Mesodermal cell (in vitro differentiated cells): Measurements from ENCODE around the gene SPOP.

ENCODE experiments used
- H3K27ac ChIP-seq: 2 replicates; pipeline ENCODE4 v1.7.0; 2013; ENCODE audit warnings: mild to moderate bottlenecking, low read depth, low read length, moderate library complexity; ENCODE audit not compliant: severe bottlenecking
- H3K36me3 ChIP-seq: 2 replicates; pipeline ENCODE4 v1.7.1; 2013; ENCODE audit warnings: mild to moderate bottlenecking, low read length, moderate library complexity; ENCODE audit not compliant: control insufficient read depth, insufficient read depth
- H3K4me1 ChIP-seq: one replicate; pipeline ENCODE4 v1.7.1; 2013; ENCODE audit warnings: mild to moderate bottlenecking, low read length; ENCODE audit not compliant: insufficient read depth, control insufficient read depth, poor library complexity, severe bottlenecking
- H3K4me3 ChIP-seq: 2 replicates; pipeline ENCODE4 v1.7.0; 2013; ENCODE audit warnings: low read length, control low read depth, mild to moderate bottlenecking; ENCODE audit not compliant: insufficient read depth, poor library complexity, severe bottlenecking; ENCODE audit errors: extremely low read depth
- H3K9me3 ChIP-seq: 2 replicates; pipeline ENCODE4 v1.7.1; 2013; ENCODE audit warnings: mild to moderate bottlenecking, low read length, moderate library complexity; ENCODE audit not compliant: control insufficient read depth
- WGBS, 2 experiments: methylation state at CpG; one replicate each; pipeline ENCODE4 v1.1.5; 2013; ENCODE audit warnings: missing lambda C conversion rate in 2 of 2; ENCODE audit not compliant: insufficient coverage in 2 of 2; 5-methylcytosine and 5-hydroxymethylcytosine counted together

Gene SPOP

GRCh38 chr17:49613182-49613800 lies 64.6 kb downstream of the SPOP start:
- no CpG with 5 or more reads among the region's 1 CpG for WGBS, 2 experiments
- no peak overlapping the region for H3K4me3 ChIP-seq

GRCh38 chr17:49612726-49613125 lies 65.2 kb downstream of the SPOP start:
- WGBS, 2 experiments: 80% methylated on average over 1 of the region's 1 CpG; no CpG with 5 or more reads in 1 of the 2 experiments
- Histone ChIP-seq H3K4me1 (no peaks in the 10 kb centered on the region), H3K36me3 (peaks cover 54% of the 10 kb centered on the region)

More at GRCh38 chr17:49613182-49613800, 64.6 kb downstream of the SPOP start:
- Histone ChIP-seq H3K9me3 (no peaks in the 10 kb centered on the region), H3K27ac (no peak overlapping the region), H3K36me3 (peaks cover 59% of the 10 kb centered on the region), H3K4me1 (no peaks in the 10 kb centered on the region)

GRCh38 chr17:49610883-49611584 lies 66.9 kb downstream of the SPOP start:
- H3K4me3 ChIP-seq: no peak overlapping the region
- no peaks in the 10 kb centered on the region for H3K4me1 ChIP-seq
- H3K36me3 ChIP-seq: peaks cover 61% of the 10 kb centered on the region
- WGBS, 2 experiments: 95% methylated on average over 4 of the region's 5 CpGs
- H3K9me3 ChIP-seq: no peaks in the 10 kb centered on the region
- H3K27ac ChIP-seq: no peak overlapping the region

More at GRCh38 chr17:49612726-49613125, 65.2 kb downstream of the SPOP start:
- Histone ChIP-seq H3K9me3 (no peaks in the 10 kb centered on the region), H3K4me3 (no peak overlapping the region), H3K27ac (no peak overlapping the region)

GRCh38 chr17:49604314-49604869 lies 73.5 kb downstream of the SPOP start:
- Histone ChIP-seq H3K4me1 (no peaks in the 10 kb centered on the region), H3K27ac (no peak overlapping the region), H3K9me3 (no peaks in the 10 kb centered on the region), H3K4me3 (no peak overlapping the region), H3K36me3 (peaks cover 67% of the 10 kb centered on the region)
- 92 to 93% methylated on average over 3 to 5 of the region's 7 CpGs for WGBS, 2 experiments

- H3K36me3 ChIP-seq: peaks cover 66% of the 10 kb centered on the region
- H3K4me1 ChIP-seq: no peaks in the 10 kb centered on the region
- no peak overlapping the region for H3K27ac ChIP-seq
- no peaks in the 10 kb centered on the region for H3K9me3 ChIP-seq
- H3K4me3 ChIP-seq: no peak overlapping the region
- WGBS, 2 experiments: 100% methylated on average over 1 to 2 of the region's 2 CpGs
Measured at GRCh38 chr17:49603720-49604119, 74.2 kb downstream of the SPOP start.

- H3K4me1 ChIP-seq: no peaks in the 10 kb centered on the region
- H3K9me3 ChIP-seq: no peaks in the 10 kb centered on the region
- H3K4me3 ChIP-seq: no peak overlapping the region
- H3K36me3 ChIP-seq: peaks cover 67% of the 10 kb centered on the region
- H3K27ac ChIP-seq: no peak overlapping the region
- 100% methylated on average over 1 of the region's 3 CpGs for WGBS, 2 experiments
Measured at GRCh38 chr17:49603238-49603637, 74.7 kb downstream of the SPOP start.

GRCh38 chr17:49602783-49603182 lies 75.1 kb downstream of the SPOP start:
- H3K9me3 ChIP-seq: no peaks in the 10 kb centered on the region
- no peak overlapping the region for H3K4me3 ChIP-seq
- no peaks in the 10 kb centered on the region for H3K4me1 ChIP-seq
- peaks cover 71% of the 10 kb centered on the region for H3K36me3 ChIP-seq
- H3K27ac ChIP-seq: no peak overlapping the region

- H3K36me3 ChIP-seq: peaks cover 74% of the 10 kb centered on the region
Measured at GRCh38 chr17:49600949-49601348, 76.9 kb downstream of the SPOP start.

GRCh38 chr17:49598918-49599317 lies 79.0 kb downstream of the SPOP start:
- Histone ChIP-seq H3K9me3 (no peaks in the 10 kb centered on the region), H3K27ac (no peak overlapping the region), H3K4me1 (no peaks in the 10 kb centered on the region), H3K36me3 (peaks cover 71% of the 10 kb centered on the region), H3K4me3 (no peak overlapping the region)
- 82% methylated on average over 2 of the region's 3 CpGs; no CpG with 5 or more reads in 1 of the 2 experiments for WGBS, 2 experiments

More at GRCh38 chr17:49600949-49601348, 76.9 kb downstream of the SPOP start:
- Histone ChIP-seq H3K4me1 (no peaks in the 10 kb centered on the region), H3K4me3 (no peak overlapping the region), H3K9me3 (no peaks in the 10 kb centered on the region), H3K27ac (no peak overlapping the region)

- Histone ChIP-seq H3K36me3 (peaks cover 72% of the 10 kb centered on the region), H3K4me1 (no peaks in the 10 kb centered on the region), H3K27ac (no peak overlapping the region)
Measured at GRCh38 chr17:49597928-49598655, 79.8 kb downstream of the SPOP start.

More at GRCh38 chr17:49597928-49598655, 79.8 kb downstream of the SPOP start:
- Histone ChIP-seq H3K4me3 (no peak overlapping the region), H3K9me3 (no peaks in the 10 kb centered on the region)
- WGBS, 2 experiments: 95 to 100% methylated on average over 3 to 4 of the region's 8 CpGs
